Activated CD4-positive, alpha-beta memory T cell treated with anti-CD3 and anti-CD28 coated beads, Interleukin-2, amount 10 ng/mL, durations not matched to agents 7 days and 5 days (primary cell): Measurements from ENCODE around the gene APOD. TPM values are rescaled to one million over a fixed set of nuclear protein-coding genes. Genes with fewer than 3 reads are reported as not detected.
A peak's percentile ranks its signal among the peaks of the same experiment; 100 is the strongest.

Source experiments
- CTCF ChIA-PET: fragments of 350-600 bp; sonication (Branson Sonifier 250); formaldehyde crosslinking; loops from one replicate; lab custom pipeline; 2021; ENCODE audit warnings: antibody characterized with exemption, inconsistent platforms; lab: Charles Lee
- POLR2A ChIA-PET: fragments of 350-600 bp; sonication (Branson Sonifier 250); formaldehyde crosslinking; loops from one replicate; lab custom pipeline; 2021; ENCODE audit warnings: antibody characterized with exemption; lab: Charles Lee
- DNase-seq: peaks from one replicate; pipeline ENCODE4 v3.0.0-alpha.2; 2020
- H3K27ac Mint-ChIP-seq: one replicate; pipeline ENCODE4 v1.8.0; 2021; ENCODE audit warnings: mild to moderate bottlenecking, mixed read lengths
- H3K27me3 Mint-ChIP-seq: one replicate; pipeline ENCODE4 v1.8.0; 2021; ENCODE audit warnings: mixed read lengths
- H3K36me3 Mint-ChIP-seq: one replicate; pipeline ENCODE4 v1.8.0; 2021; ENCODE audit warnings: low read depth, mixed read lengths
- H3K4me1 Mint-ChIP-seq: one replicate; pipeline ENCODE4 v1.8.0; 2021; ENCODE audit warnings: mixed read lengths
- H3K4me3 Mint-ChIP-seq: one replicate; pipeline ENCODE4 v1.8.0; 2021; ENCODE audit warnings: mild to moderate bottlenecking, mixed read lengths
- H3K9me3 Mint-ChIP-seq: one replicate; pipeline ENCODE4 v1.8.0; 2021; ENCODE audit warnings: mixed read lengths
- total RNA-seq, 2 experiments: library from RNA; stranded (reverse); gene quantifications; one replicate each; pipeline ENCODE4 v1.2.3, GENCODE V29; 2021

The APOD gene
- total RNA-seq, 2 experiments from 2014 or later: not detected

GRCh38 chr3:195551381-195551978 is 32.3 kb downstream of the APOD start:
- ChIA-PET POLR2A (interaction anchor here (0.7 to 4.8 kb wide), 4 partner anchors 10 to 280 kb away, joined by 3 to 60 read pairs (median 4); partner anchors contain the start of genes PPP1R2 and XXYLT1), CTCF (interaction anchor here (1.2 to 2.5 kb wide), 2 partner anchors 280 to 298 kb away, joined by 3 to 21 read pairs; partner anchors contain the start of gene XXYLT1)
- Mint-ChIP-seq H3K36me3 (peaks cover 4% of the 10 kb centered on the region), H3K4me3 (no peak overlapping the region), H3K9me3 (no peaks in the 10 kb centered on the region), H3K27me3 (no peaks in the 10 kb centered on the region), H3K27ac (peak overlapping the region; percentile 95), H3K4me1 (peaks cover 61% of the 10 kb centered on the region)
- no peak for DNase-seq

GRCh38 chr3:195550723-195551122 is 33.0 kb downstream of the APOD start:
- ChIA-PET CTCF (interaction anchor here (0.7 to 2.5 kb wide), 5 partner anchors 9 to 444 kb away, joined by 3 to 21 read pairs (median 4); partner anchors contain the start of gene XXYLT1), POLR2A (interaction anchor here (0.6 to 4.8 kb wide), 10 partner anchors 9 to 279 kb away, joined by 3 to 60 read pairs (median 4); partner anchors contain the start of genes ACAP2 and PPP1R2)
- H3K4me1 Mint-ChIP-seq: peaks cover 63% of the 10 kb centered on the region
- no peaks in the 10 kb centered on the region for H3K9me3 Mint-ChIP-seq
- peaks cover 4% of the 10 kb centered on the region for H3K36me3 Mint-ChIP-seq
- peak overlapping the region; percentile 95 for H3K27ac Mint-ChIP-seq
- peak; percentile 38 for DNase-seq
- H3K27me3 Mint-ChIP-seq: no peaks in the 10 kb centered on the region
- peak overlapping the region; percentile 71 for H3K4me3 Mint-ChIP-seq

GRCh38 chr3:195549931-195550519 is 33.7 kb downstream of the APOD start:
- POLR2A ChIA-PET: interaction anchor here (0.6 to 4.8 kb wide), 13 partner anchors 9 to 357 kb away, joined by 3 to 60 read pairs (median 3); partner anchors contain the start of genes ACAP2 and PPP1R2
- Mint-ChIP-seq H3K4me3 (peak overlapping the region; percentile 71), H3K9me3 (no peaks in the 10 kb centered on the region), H3K36me3 (peaks cover 4% of the 10 kb centered on the region), H3K27ac (peak overlapping the region; percentile 95), H3K27me3 (no peaks in the 10 kb centered on the region), H3K4me1 (peaks cover 66% of the 10 kb centered on the region)
- DNase-seq: peak; percentile 85
- CTCF ChIA-PET: interaction anchor here (0.7 to 2.5 kb wide), 4 partner anchors 10 to 443 kb away, joined by 3 to 21 read pairs (median 4); partner anchors contain the start of gene XXYLT1

- H3K4me1 Mint-ChIP-seq: peaks cover 76% of the 10 kb centered on the region
- H3K9me3 Mint-ChIP-seq: no peaks in the 10 kb centered on the region
- no peak overlapping the region for H3K4me3 Mint-ChIP-seq
- DNase-seq: no peak
- ChIA-PET CTCF (interaction anchor here (0.8 to 2.5 kb wide), 3 partner anchors 9 to 345 kb away, joined by 3 to 21 read pairs (median 3); partner anchors contain the start of gene XXYLT1), POLR2A (interaction anchor here (0.7 to 4.8 kb wide), 2 partner anchors 8 to 12 kb away, joined by 3 to 60 read pairs; partner anchors contain the start of gene PPP1R2)
- H3K27ac Mint-ChIP-seq: peak overlapping the region; percentile 37
- H3K27me3 Mint-ChIP-seq: no peaks in the 10 kb centered on the region
- H3K36me3 Mint-ChIP-seq: peaks cover 4% of the 10 kb centered on the region
Observed at GRCh38 chr3:195548987-195549386, 34.8 kb downstream of the APOD start.

GRCh38 chr3:195548501-195548900 is 35.2 kb downstream of the APOD start:
- Mint-ChIP-seq H3K27ac (peak overlapping the region; percentile 36), H3K9me3 (no peaks in the 10 kb centered on the region), H3K36me3 (peaks cover 4% of the 10 kb centered on the region), H3K4me1 (peaks cover 81% of the 10 kb centered on the region), H3K4me3 (no peak overlapping the region), H3K27me3 (no peaks in the 10 kb centered on the region)
- POLR2A ChIA-PET: interaction anchor here (0.7 kb wide), 1 partner anchor 11 kb away, joined by 3 read pairs; no protein-coding TSS in a partner anchor
- DNase-seq: no peak
- CTCF ChIA-PET: interaction anchor here (0.8 to 1.2 kb wide), 2 partner anchors 9 to 346 kb away, joined by 3 read pairs; no protein-coding TSS in a partner anchor

- CTCF ChIA-PET: no interaction called here
- no peak overlapping the region for H3K4me3 Mint-ChIP-seq
- H3K36me3 Mint-ChIP-seq: peaks cover 4% of the 10 kb centered on the region
Observed at GRCh38 chr3:195548006-195548405, 35.7 kb downstream of the APOD start.

GRCh38 chr3:195546130-195546560 is 37.6 kb downstream of the APOD start:
- H3K27me3 Mint-ChIP-seq: no peaks in the 10 kb centered on the region
- no peak for DNase-seq
- no peaks in the 10 kb centered on the region for H3K9me3 Mint-ChIP-seq

More at GRCh38 chr3:195548006-195548405, 35.7 kb downstream of the APOD start:
- H3K27me3 Mint-ChIP-seq: no peaks in the 10 kb centered on the region
- POLR2A ChIA-PET: no interaction called here
- H3K9me3 Mint-ChIP-seq: no peaks in the 10 kb centered on the region
- no peak for DNase-seq
- peak overlapping the region; percentile 36 for H3K27ac Mint-ChIP-seq
- peaks cover 81% of the 10 kb centered on the region for H3K4me1 Mint-ChIP-seq

GRCh38 chr3:195544634-195545033 is 39.1 kb downstream of the APOD start:
- POLR2A ChIA-PET: interaction anchor here (1.0 to 1.2 kb wide), 2 partner anchors 23 to 872 kb away, joined by 3 read pairs; partner anchors contain the start of gene LSG1
- H3K4me1 Mint-ChIP-seq: peaks cover 73% of the 10 kb centered on the region
- no peak for DNase-seq
- CTCF ChIA-PET: interaction anchor here (1.3 to 5.2 kb wide), 2 partner anchors 21 to 274 kb away, joined by 3 to 44 read pairs; partner anchors contain the start of gene XXYLT1
- H3K36me3 Mint-ChIP-seq: peaks cover 16% of the 10 kb centered on the region
- H3K4me3 Mint-ChIP-seq: peak overlapping the region; percentile 83
- peak overlapping the region; percentile 83 for H3K27ac Mint-ChIP-seq
- H3K27me3 Mint-ChIP-seq: no peaks in the 10 kb centered on the region
- H3K9me3 Mint-ChIP-seq: no peaks in the 10 kb centered on the region

More at GRCh38 chr3:195546130-195546560, 37.6 kb downstream of the APOD start:
- peaks cover 73% of the 10 kb centered on the region for H3K4me1 Mint-ChIP-seq
- POLR2A ChIA-PET: interaction anchor here (1.0 to 1.3 kb wide), 2 partner anchors 8 to 275 kb away, joined by 3 to 4 read pairs; partner anchors contain the start of gene XXYLT1
- CTCF ChIA-PET: interaction anchor here (0.7 to 1.7 kb wide), 6 partner anchors 10 to 875 kb away, joined by 3 to 19 read pairs (median 4); partner anchors contain the start of gene XXYLT1
- peak overlapping the region; percentile 83 for H3K27ac Mint-ChIP-seq
- peak overlapping the region; percentile 28 for H3K4me3 Mint-ChIP-seq
- H3K36me3 Mint-ChIP-seq: peaks cover 8% of the 10 kb centered on the region

- H3K36me3 Mint-ChIP-seq: peaks cover 20% of the 10 kb centered on the region
- DNase-seq: no peak
- CTCF ChIA-PET: interaction anchor here (1.3 to 5.2 kb wide), 2 partner anchors 21 to 274 kb away, joined by 3 to 44 read pairs; partner anchors contain the start of gene XXYLT1
- POLR2A ChIA-PET: interaction anchor here (1.0 to 1.3 kb wide), 3 partner anchors 22 to 872 kb away, joined by 3 read pairs; partner anchors contain the start of gene LSG1
- H3K4me1 Mint-ChIP-seq: peaks cover 76% of the 10 kb centered on the region
- peak overlapping the region; percentile 83 for H3K4me3 Mint-ChIP-seq
- no peak overlapping the region for H3K27ac Mint-ChIP-seq
- H3K27me3 Mint-ChIP-seq: no peaks in the 10 kb centered on the region
- H3K9me3 Mint-ChIP-seq: no peaks in the 10 kb centered on the region
Observed at GRCh38 chr3:195544230-195544536, 39.6 kb downstream of the APOD start.

- Mint-ChIP-seq H3K27me3 (no peaks in the 10 kb centered on the region), H3K9me3 (no peaks in the 10 kb centered on the region), H3K4me3 (peak overlapping the region; percentile 83), H3K4me1 (peaks cover 77% of the 10 kb centered on the region), H3K36me3 (peaks cover 24% of the 10 kb centered on the region), H3K27ac (peak overlapping the region; percentile 84)
- POLR2A ChIA-PET: interaction anchor here (0.6 to 5.3 kb wide), 16 partner anchors 8 to 871 kb away, joined by 3 to 60 read pairs (median 5); partner anchors contain the start of genes APOD, LSG1, TNK2 and XXYLT1
- CTCF ChIA-PET: interaction anchor here (0.6 to 5.2 kb wide), 9 partner anchors 13 to 861 kb away, joined by 3 to 44 read pairs (median 3); partner anchors contain the start of gene XXYLT1
- DNase-seq: no peak
Observed at GRCh38 chr3:195543500-195544229, 40.1 kb downstream of the APOD start.

- peaks cover 22% of the 10 kb centered on the region for H3K36me3 Mint-ChIP-seq
- peaks cover 77% of the 10 kb centered on the region for H3K4me1 Mint-ChIP-seq
- H3K27me3 Mint-ChIP-seq: no peaks in the 10 kb centered on the region
- peak; percentile 92 for DNase-seq
- peak within 1 kb of the TSS; percentile 84 for H3K27ac Mint-ChIP-seq
- H3K9me3 Mint-ChIP-seq: no peaks in the 10 kb centered on the region
- POLR2A ChIA-PET: interaction anchor here (0.6 to 5.3 kb wide), 23 partner anchors 8 to 870 kb away, joined by 3 to 60 read pairs (median 4); partner anchors contain the start of genes ACAP2, APOD, LSG1 and TNK2
- CTCF ChIA-PET: interaction anchor here (0.6 to 5.2 kb wide), 15 partner anchors 9 to 860 kb away, joined by 3 to 44 read pairs (median 4); partner anchors contain the start of gene XXYLT1
- peak within 1 kb of the TSS; percentile 83 for H3K4me3 Mint-ChIP-seq
Observed at GRCh38 chr3:195542698-195543499, 40.8 kb downstream of the APOD start, which contains the start of gene PPP1R2. PPP1R2 (minus strand) TSS chr3:195543325; CDS start chr3:195543025, 300 bp downstream.
